ENCODE measurements around the gene ACOT6.

GRCh38 chr14:73637830-73638229, 25.5 kb downstream of the ACOT6 start:
- TF ChIP-seq CTCF (IDR thresholded peaks at IDR 0.05): no peak
- no peak for TF ChIP-seq ZFX (IDR thresholded peaks at IDR 0.05; ENCODE audit: borderline replicate concordance)

All from 22Rv1 (cell line).